RPMI8226 (cell line): Measurements from ENCODE around the gene CASP12.
A peak's percentile ranks its signal among the peaks of the same experiment; 100 is the strongest.
"Not testable (repeated sequence)": the region's sequence is repeated elsewhere in the genome, so short reads cannot be mapped to it uniquely, and the experiment has no call there.

ENCODE experiments used
- DNase-seq: peaks from one replicate; pipeline ENCODE4 v3.0.0-alpha.2; 2015

CASP12 gene

GRCh38 chr11:104897891-104898684 lies at the start of gene CASP12:
Gene CASP12 (minus strand): TSS chr11:104898460.
- DNase-seq, result peak; percentile 31

DNA sequence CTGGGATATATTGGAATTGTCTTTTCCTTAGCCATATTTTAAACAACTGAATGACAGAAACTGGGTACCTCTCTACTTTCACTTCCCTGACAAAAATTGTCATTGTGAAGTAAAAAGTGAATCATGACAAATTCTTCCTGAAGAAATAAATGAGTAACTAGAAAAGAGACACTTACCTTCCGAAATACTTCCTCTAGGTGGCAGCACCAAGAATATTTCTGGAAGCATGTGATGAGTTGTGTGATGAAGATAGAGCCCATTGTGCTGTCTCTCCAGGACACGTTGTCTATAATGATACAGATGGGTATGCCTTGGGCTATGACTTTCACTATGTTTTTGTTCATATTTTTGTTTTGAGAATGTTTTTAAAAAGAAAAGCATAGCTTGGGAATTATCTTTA lies 48.6 kb upstream of the CASP12 start:
- DNase-seq, result peak; percentile 71

DNA sequence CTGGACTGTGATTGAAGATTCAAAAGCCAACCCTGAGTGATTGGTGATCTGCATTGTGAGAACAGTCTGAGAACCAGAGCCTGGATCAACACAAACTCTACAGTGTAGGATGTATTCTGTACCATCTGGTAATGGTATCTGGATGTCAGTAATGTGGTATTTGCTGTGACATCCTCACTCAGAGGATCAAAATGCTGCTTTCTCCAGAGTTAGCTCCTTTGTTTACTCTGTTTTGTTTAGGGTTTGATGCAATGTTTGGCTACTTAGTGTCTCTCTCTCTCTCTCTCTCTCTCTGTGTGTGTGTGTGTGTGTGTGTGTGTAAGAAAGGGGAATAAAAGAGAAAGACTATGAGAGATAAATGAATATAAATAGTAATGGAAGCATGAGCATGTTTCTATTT lies 45.8 kb upstream of the CASP12 start:
- DNase-seq, result no peak

DNA sequence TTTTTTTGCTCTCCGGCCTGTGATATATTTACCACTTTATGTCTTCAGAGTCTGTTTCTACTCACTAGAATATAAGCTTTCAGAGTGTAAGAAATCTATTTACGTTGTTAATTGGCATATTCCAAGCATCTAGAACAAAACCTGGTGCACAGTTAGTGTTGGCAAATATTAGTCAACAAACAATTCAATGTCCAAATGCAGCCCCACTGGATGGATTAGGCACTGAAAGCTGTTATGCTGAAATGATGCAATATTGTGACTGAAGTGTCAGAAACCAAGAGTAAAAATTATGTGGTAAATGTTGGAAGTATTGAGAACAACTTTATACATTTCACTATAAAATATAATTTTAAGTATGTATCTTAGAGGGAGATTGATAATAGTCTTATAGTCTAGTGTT lies 45.3 kb upstream of the CASP12 start:
- DNase-seq, result no peak

GRCh38 chr11:104934594-104934993 lies 36.3 kb upstream of the CASP12 start:
- DNase-seq, result no peak

DNA sequence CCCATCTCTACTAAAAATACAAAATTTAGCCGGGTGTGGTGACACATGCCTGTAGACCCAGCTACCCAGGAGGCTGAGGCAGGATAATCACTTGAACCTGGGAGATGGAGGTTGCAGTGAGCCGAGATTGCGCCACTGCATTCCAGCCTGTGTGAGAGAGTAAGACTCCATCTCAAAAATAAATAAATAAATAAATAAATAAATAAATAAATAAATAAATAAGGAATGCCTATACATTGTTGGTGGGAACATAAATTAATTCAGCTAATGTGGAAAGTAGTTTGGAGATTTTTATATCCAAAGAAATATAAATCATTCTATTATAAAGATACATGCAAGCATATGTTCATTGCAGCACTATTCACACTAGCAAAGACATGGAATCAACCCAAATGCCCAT lies 35.8 kb upstream of the CASP12 start:
- not testable (repeated sequence) for DNase-seq

GRCh38 chr11:104928811-104929210 lies 30.6 kb upstream of the CASP12 start:
- no peak for DNase-seq

GRCh38 chr11:104926771-104927611 lies 28.7 kb upstream of the CASP12 start:
- no peak for DNase-seq

GRCh38 chr11:104925850-104926249 lies 27.6 kb upstream of the CASP12 start:
- no peak for DNase-seq

GRCh38 chr11:104918113-104918824 lies 20.0 kb upstream of the CASP12 start:
- DNase-seq, result peak; percentile 16

- no peak for DNase-seq
These were observed 19.2 kb upstream of the CASP12 start for GRCh38 chr11:104917271-104918112.

GRCh38 chr11:104916442-104916841 lies 18.2 kb upstream of the CASP12 start:
- no peak for DNase-seq

- no peak for DNase-seq
These were observed 13.8 kb upstream of the CASP12 start for GRCh38 chr11:104912102-104912501.

GRCh38 chr11:104908186-104908531 lies 9.9 kb upstream of the CASP12 start:
- DNase-seq, result no peak

GRCh38 chr11:104907521-104908185 lies 9.4 kb upstream of the CASP12 start:
- no peak for DNase-seq

DNA sequence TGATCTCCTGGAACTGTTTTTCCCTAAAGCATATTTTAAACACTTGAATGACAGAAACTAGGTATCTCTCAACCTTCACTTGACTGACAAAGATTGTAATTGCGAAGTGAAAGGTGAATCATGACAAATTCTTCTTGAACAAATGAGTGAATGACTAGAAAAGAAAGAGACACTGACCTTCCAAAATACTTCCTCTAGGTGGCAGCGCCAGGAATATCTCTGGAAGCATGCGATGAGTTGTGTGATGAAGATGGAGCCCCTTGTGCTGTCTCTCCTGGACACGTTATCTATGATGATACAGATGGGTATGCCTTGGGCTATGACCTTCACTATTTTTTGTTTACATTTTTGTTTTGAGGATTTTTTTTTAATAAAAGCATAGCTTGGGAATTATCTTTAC lies 7.0 kb upstream of the CASP12 start:
- DNase-seq, result no peak

- DNase-seq, result no peak
These were observed 966 bp upstream of the CASP12 start for GRCh38 chr11:104899226-104899625.

- DNase-seq, result no peak
These were observed 389 bp upstream of the CASP12 start for GRCh38 chr11:104898685-104899013.

- no peak for DNase-seq
These were observed 2.6 kb downstream of the CASP12 start for GRCh38 chr11:104895634-104896033.

- no peak for DNase-seq
These were observed 4.4 kb downstream of the CASP12 start for GRCh38 chr11:104893876-104894275.

GRCh38 chr11:104892723-104893511 lies 5.3 kb downstream of the CASP12 start:
- DNase-seq, result no peak
